HepG2 (cell line): ENCODE measurements around the gene P4HTM. TPM values are rescaled to one million over a fixed set of nuclear protein-coding genes. Genes with fewer than 3 reads are reported as not detected.

Experiments
- CBX1 ChIP-seq: IDR thresholded peaks from one replicate; pipeline ENCODE4 v1.6.1; 2016; ENCODE audit warnings: antibody characterized with exemption, low read depth
- CENPX ChIP-seq: sonication (generic); formaldehyde crosslinking; IDR thresholded peaks from 2 replicates; pipeline ENCODE4 v1.9.0; 2021; ENCODE audit warnings: mild to moderate bottlenecking, missing genetic modification reagents, moderate library complexity
- ETV6 ChIP-seq: sonication (generic); formaldehyde crosslinking; conservative IDR thresholded peaks from 2 replicates; pipeline ENCODE4 v1.4.0; 2020; ENCODE audit warnings: missing genetic modification reagents
- FOXO4 ChIP-seq: sonication (generic); formaldehyde crosslinking; conservative IDR thresholded peaks from 2 replicates; pipeline ENCODE4 v1.8.1; 2023; ENCODE audit warnings: missing genetic modification reagents
- GABPB1 ChIP-seq: IDR thresholded peaks from 2 replicates; pipeline ENCODE4 v1.6.1; 2016; ENCODE audit warnings: mild to moderate bottlenecking, missing genetic modification reagents, moderate library complexity, missing compliant biosample characterization
- JUN ChIP-seq: sonication (generic); formaldehyde crosslinking; IDR thresholded peaks from 2 replicates; pipeline ENCODE4 v1.4.0; 2020; ENCODE audit warnings: mild to moderate bottlenecking, missing genetic modification reagents
- KDM5B ChIP-seq: sonication (generic); formaldehyde crosslinking; IDR thresholded peaks from 2 replicates; pipeline ENCODE4 v1.4.0; 2020; ENCODE audit warnings: missing genetic modification reagents, mild to moderate bottlenecking, borderline replicate concordance
- MTF1 ChIP-seq: sonication (generic); formaldehyde crosslinking; IDR thresholded peaks from 2 replicates; pipeline ENCODE4 v1.5.0; 2020; ENCODE audit warnings: missing genetic modification reagents
- NBN ChIP-seq: fragments of 450-650 bp; conservative IDR thresholded peaks from 2 replicates; pipeline ENCODE4 v1.6.1; 2017
- NFKBIZ ChIP-seq: IDR thresholded peaks from 2 replicates; pipeline ENCODE4 v1.6.1; 2018; ENCODE audit warnings: missing genetic modification reagents, missing compliant biosample characterization
- NRL ChIP-seq: sonication (generic); formaldehyde crosslinking; IDR thresholded peaks from 2 replicates; pipeline ENCODE4 v1.5.0; 2020; ENCODE audit warnings: missing genetic modification reagents, mild to moderate bottlenecking, moderate library complexity, borderline replicate concordance
- SRY ChIP-seq: sonication (generic); formaldehyde crosslinking; IDR thresholded peaks from 2 replicates; pipeline ENCODE4 v1.8.0; 2022; ENCODE audit warnings: mild to moderate bottlenecking, missing genetic modification reagents
- TFDP2 ChIP-seq: sonication (generic); formaldehyde crosslinking; IDR thresholded peaks from 2 replicates; pipeline ENCODE4 v1.4.0; 2020; ENCODE audit warnings: missing genetic modification reagents
- TGIF2 ChIP-seq: IDR thresholded peaks from 2 replicates; pipeline ENCODE4 v1.6.1; 2016; ENCODE audit warnings: control low read depth, missing compliant biosample characterization
- ZBTB39 ChIP-seq: sonication (generic); formaldehyde crosslinking; IDR thresholded peaks from 2 replicates; pipeline ENCODE4 v1.5.0; 2020; ENCODE audit warnings: missing genetic modification reagents
- ZFP36L2 ChIP-seq: sonication (generic); formaldehyde crosslinking; IDR thresholded peaks from 2 replicates; pipeline ENCODE4 v1.4.0; 2020; ENCODE audit warnings: missing genetic modification reagents
- ZFP90 ChIP-seq: sonication (generic); formaldehyde crosslinking; IDR thresholded peaks from 2 replicates; pipeline ENCODE4 v1.8.0; 2022; ENCODE audit warnings: missing genetic modification reagents, mild to moderate bottlenecking, inconsistent platforms, borderline replicate concordance
- ZNF205 ChIP-seq: IDR thresholded peaks from 2 replicates; pipeline ENCODE4 v1.6.1; 2018; ENCODE audit warnings: missing biosample characterization, missing genetic modification reagents
- ZNF33A ChIP-seq: sonication (generic); formaldehyde crosslinking; IDR thresholded peaks from 2 replicates; pipeline ENCODE4 v1.5.1; 2020; ENCODE audit warnings: missing genetic modification reagents, mild to moderate bottlenecking, moderate library complexity, borderline replicate concordance
- polyA plus RNA-seq, 8 experiments: library from polyadenylated mRNA; depleted of rRNA in 3 of 8; stranded (reverse) in 7 of 8; unstranded in 1 of 8; fragments of >200 nt; fragmentation: Illumina TruSeq in 4 of 8; extraction: Trizol in 4 of 8; gene quantifications; 2 replicates each; pipeline versions ENCODE4 v1.2.1 to v1.2.3, GENCODE V29; 2011 to 2016; ENCODE audit warnings: low read depth in 4 of 8, missing spikeins in 1 of 8, mixed read lengths in 1 of 8; ENCODE audit not compliant: insufficient read depth in 1 of 8
- total RNA-seq, 5 experiments: library from RNA; depleted of rRNA; stranded (reverse); fragments of >200 nt; fragmentation: Illumina TruSeq; extraction: Trizol; gene quantifications; 2 replicates each; pipeline ENCODE4 v1.2.3, GENCODE V29; 2016; ENCODE audit warnings: low read depth in 1 of 5
- TF ChIP-seq, protein P1 (sequence below): sonication (generic); formaldehyde crosslinking; IDR thresholded peaks from 2 replicates; pipeline ENCODE4 v1.8.1; 2023; ENCODE audit warnings: mild to moderate bottlenecking, missing genetic modification reagents
- TF ChIP-seq, protein P2 (sequence below): sonication (generic); formaldehyde crosslinking; IDR thresholded peaks from 2 replicates; pipeline ENCODE4 v1.5.0; 2020; ENCODE audit warnings: mild to moderate bottlenecking, missing genetic modification reagents, moderate library complexity
- TF ChIP-seq, protein P3 (sequence below): sonication (generic); formaldehyde crosslinking; IDR thresholded peaks from 2 replicates; pipeline ENCODE4 v1.4.0; 2020; ENCODE audit warnings: missing genetic modification reagents

P4HTM gene
- total and polyA plus RNA-seq, 2 of the 13 experiments (the other 11 are each of a cell fraction or from before 2014, with no cell fraction given), result 0.01 TPM; not detected in 1

DNA sequence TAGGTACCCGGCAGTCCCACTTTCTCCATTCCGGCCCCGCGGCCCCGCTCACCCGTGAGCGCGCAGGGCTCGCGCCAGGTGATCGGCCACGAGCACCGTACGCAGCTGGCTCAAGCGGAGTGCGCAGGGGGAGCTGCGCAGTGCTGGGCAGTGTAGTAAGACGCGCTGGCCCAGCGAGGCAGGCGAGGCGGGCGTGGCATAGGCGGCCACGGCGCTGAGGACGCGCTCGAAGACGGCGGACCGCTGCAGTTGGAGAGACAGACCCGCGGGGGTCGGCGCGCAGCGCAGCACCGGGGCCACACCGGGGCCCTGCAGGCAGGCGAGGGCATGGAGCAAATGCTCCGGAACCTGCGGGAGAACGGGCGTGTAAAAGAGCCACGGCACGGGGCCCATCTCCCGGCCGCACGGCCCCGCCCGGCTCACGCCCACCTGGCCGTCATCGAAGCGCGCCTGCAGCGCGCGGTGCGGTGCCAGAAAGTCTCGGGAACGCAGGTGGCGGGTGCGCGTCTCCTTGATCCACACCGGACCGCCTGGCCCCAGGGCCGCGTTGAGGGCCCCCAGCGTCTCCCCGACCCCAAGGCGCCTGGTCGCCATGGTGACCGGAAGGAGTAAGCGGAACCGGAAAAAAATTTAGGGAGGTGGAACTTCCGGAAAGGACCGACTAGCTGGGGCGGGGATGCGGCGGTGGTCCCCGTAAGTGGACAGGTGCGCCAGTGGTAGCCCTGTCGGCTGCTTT lies 28.1 kb downstream of the P4HTM start, which contains the start of gene DALRD3 (continued):
- no peak for TF ChIP-seq NFKBIZ (CRISPR knock-in tag)
- no peak for TF ChIP-seq ETV6
- no peak for TF ChIP-seq SRY
- TF ChIP-seq KDM5B (CRISPR knock-in tag), result peak; percentile 85; the same call in 1 of the 2 replicates
- TF ChIP-seq TFDP2 (CRISPR knock-in tag), result peak; percentile 36; the same call in 1 of the 2 replicates
- TF ChIP-seq ZBTB39 (CRISPR knock-in tag), result 0 out of 2 replicates have a peak, but pooled peaks have one; percentile 71
- TF ChIP-seq ZFP36L2 (CRISPR knock-in tag), result no peak
- TF ChIP-seq, protein P1, sequence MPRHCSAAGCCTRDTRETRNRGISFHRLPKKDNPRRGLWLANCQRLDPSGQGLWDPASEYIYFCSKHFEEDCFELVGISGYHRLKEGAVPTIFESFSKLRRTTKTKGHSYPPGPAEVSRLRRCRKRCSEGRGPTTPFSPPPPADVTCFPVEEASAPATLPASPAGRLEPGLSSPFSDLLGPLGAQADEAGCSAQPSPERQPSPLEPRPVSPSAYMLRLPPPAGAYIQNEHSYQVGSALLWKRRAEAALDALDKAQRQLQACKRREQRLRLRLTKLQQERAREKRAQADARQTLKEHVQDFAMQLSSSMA (CRISPR knock-in tag), result 0 out of 2 replicates have a peak, but pooled peaks have one; percentile 59
- TF ChIP-seq, protein P2, sequence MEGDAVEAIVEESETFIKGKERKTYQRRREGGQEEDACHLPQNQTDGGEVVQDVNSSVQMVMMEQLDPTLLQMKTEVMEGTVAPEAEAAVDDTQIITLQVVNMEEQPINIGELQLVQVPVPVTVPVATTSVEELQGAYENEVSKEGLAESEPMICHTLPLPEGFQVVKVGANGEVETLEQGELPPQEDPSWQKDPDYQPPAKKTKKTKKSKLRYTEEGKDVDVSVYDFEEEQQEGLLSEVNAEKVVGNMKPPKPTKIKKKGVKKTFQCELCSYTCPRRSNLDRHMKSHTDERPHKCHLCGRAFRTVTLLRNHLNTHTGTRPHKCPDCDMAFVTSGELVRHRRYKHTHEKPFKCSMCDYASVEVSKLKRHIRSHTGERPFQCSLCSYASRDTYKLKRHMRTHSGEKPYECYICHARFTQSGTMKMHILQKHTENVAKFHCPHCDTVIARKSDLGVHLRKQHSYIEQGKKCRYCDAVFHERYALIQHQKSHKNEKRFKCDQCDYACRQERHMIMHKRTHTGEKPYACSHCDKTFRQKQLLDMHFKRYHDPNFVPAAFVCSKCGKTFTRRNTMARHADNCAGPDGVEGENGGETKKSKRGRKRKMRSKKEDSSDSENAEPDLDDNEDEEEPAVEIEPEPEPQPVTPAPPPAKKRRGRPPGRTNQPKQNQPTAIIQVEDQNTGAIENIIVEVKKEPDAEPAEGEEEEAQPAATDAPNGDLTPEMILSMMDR (CRISPR knock-in tag), result 0 out of 2 replicates have a peak, but pooled peaks have one; percentile 5
- TF ChIP-seq FOXO4 (CRISPR knock-in tag), result no peak; the same call in 1 of the 2 replicates
- TF ChIP-seq ZNF33A (CRISPR knock-in tag), result no peak
- no peak for TF ChIP-seq NRL (CRISPR knock-in tag)
- TF ChIP-seq MTF1 (CRISPR knock-in tag), result no peak
- no peak for TF ChIP-seq ZNF205 (CRISPR knock-in tag)
- TF ChIP-seq JUN (CRISPR knock-in tag), result peak; percentile 66; the same call in 1 of the 2 replicates
- TF ChIP-seq NBN, result no peak
- TF ChIP-seq GABPB1, result peak; percentile 95
- no peak for TF ChIP-seq TGIF2 (CRISPR knock-in tag)
- no peak; the same call in 1 of the 2 replicates for TF ChIP-seq ZFP90 (CRISPR knock-in tag)
- TF ChIP-seq, protein P3, sequence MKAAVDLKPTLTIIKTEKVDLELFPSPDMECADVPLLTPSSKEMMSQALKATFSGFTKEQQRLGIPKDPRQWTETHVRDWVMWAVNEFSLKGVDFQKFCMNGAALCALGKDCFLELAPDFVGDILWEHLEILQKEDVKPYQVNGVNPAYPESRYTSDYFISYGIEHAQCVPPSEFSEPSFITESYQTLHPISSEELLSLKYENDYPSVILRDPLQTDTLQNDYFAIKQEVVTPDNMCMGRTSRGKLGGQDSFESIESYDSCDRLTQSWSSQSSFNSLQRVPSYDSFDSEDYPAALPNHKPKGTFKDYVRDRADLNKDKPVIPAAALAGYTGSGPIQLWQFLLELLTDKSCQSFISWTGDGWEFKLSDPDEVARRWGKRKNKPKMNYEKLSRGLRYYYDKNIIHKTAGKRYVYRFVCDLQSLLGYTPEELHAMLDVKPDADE (CRISPR knock-in tag), result no peak
- TF ChIP-seq CENPX (CRISPR knock-in tag), result no peak
- no peak for TF ChIP-seq CBX1
